H1 (cell line): Measurements from ENCODE around the gene PLEK. TPM values are rescaled to one million over a fixed set of nuclear protein-coding genes. Genes with fewer than 3 reads are reported as not detected.

ENCODE experiments used
- CTCF ChIA-PET: fragments of 300-600 bp; sonication (Branson Sonifier 250); formaldehyde crosslinking; loops from one replicate; lab custom pipeline; 2021; ENCODE audit not compliant: partially characterized antibody; lab: Charles Lee
- POLR2A ChIA-PET: fragments of 300-600 bp; sonication (Branson Sonifier 250); formaldehyde crosslinking; loops from one replicate; lab custom pipeline; 2021; ENCODE audit warnings: inconsistent platforms; ENCODE audit not compliant: partially characterized antibody; lab: Charles Lee
- DNase-seq, 2 experiments: peaks; one replicate each; pipeline versions ENCODE4 v3.0.0 to v3.0.0-alpha.2; 2010 to 2022; ENCODE audit warnings: low spot score in 2 of 2, low read depth in 1 of 2, mixed read lengths in 1 of 2
- FAIRE-seq: peaks from 2 replicates; lab custom pipeline; 2011; peaks lifted over from hg19 to GRCh38; lab: Jason Lieb, UNC
- H2AFZ ChIP-seq: 2 replicates; pipeline ENCODE4 v1.8.1; 2012; ENCODE audit warnings: low read length, inconsistent platforms
- H2AK5ac ChIP-seq: 2 replicates; pipeline ENCODE4 v1.6.1; 2013; ENCODE audit warnings: low read depth, low read length
- H2BK120ac ChIP-seq: replicated peaks from 2 replicates; pipeline ENCODE3; 2013; ENCODE audit warnings: low read depth, low read length, inconsistent platforms
- H2BK12ac ChIP-seq: 2 replicates; pipeline ENCODE4 v1.6.1; 2013; ENCODE audit warnings: low read depth, low read length
- H2BK15ac ChIP-seq: 2 replicates; pipeline ENCODE4 v1.6.1; 2013; ENCODE audit warnings: low read length
- H2BK20ac ChIP-seq: 2 replicates; pipeline ENCODE4 v1.6.1; 2013; ENCODE audit warnings: low read length
- H2BK5ac ChIP-seq: 2 replicates; pipeline ENCODE4 v1.6.1; 2013; ENCODE audit warnings: low read depth, low read length
- H3K14ac ChIP-seq: 2 replicates; pipeline ENCODE4 v1.6.1; 2013; ENCODE audit warnings: inconsistent platforms; ENCODE audit not compliant: insufficient read length
- H3K18ac ChIP-seq: 2 replicates; pipeline ENCODE4 v1.6.1; 2013; ENCODE audit warnings: low read length; ENCODE audit errors: extremely low read depth
- H3K23ac ChIP-seq: 2 replicates; pipeline ENCODE4 v1.6.1; 2013; ENCODE audit warnings: inconsistent platforms; ENCODE audit not compliant: insufficient read length
- H3K23me2 ChIP-seq: 2 replicates; pipeline ENCODE4 v1.6.1; 2013; ENCODE audit warnings: low read depth, low read length
- H3K27ac ChIP-seq: 2 replicates; pipeline ENCODE4 v1.6.1; 2011; ENCODE audit warnings: low read depth, low read length, inconsistent platforms
- H3K27me3 ChIP-seq, 4 experiments: replicated peaks in 1 of 4; 1 replicate in 1 of 4; 2 replicates in 3 of 4; pipeline versions ENCODE4 v1.6.1 to v1.8.1; 2011 to 2013; ENCODE audit warnings: low read length in 3 of 4, mild to moderate bottlenecking in 3 of 4, inconsistent platforms in 2 of 4, mixed read lengths in 2 of 4, moderate library complexity in 1 of 4; ENCODE audit not compliant: control insufficient read depth in 3 of 4, insufficient read depth in 3 of 4; ENCODE audit errors: extremely low read depth in 1 of 4
- H3K36me3 ChIP-seq, 4 experiments: 2 replicates each; pipeline versions ENCODE4 v1.6.1 to v1.8.1; 2011 to 2013; ENCODE audit warnings: mild to moderate bottlenecking in 4 of 4, low read length in 3 of 4, moderate library complexity in 2 of 4, control low read depth in 1 of 4, inconsistent platforms in 1 of 4; ENCODE audit not compliant: insufficient read depth in 4 of 4, control insufficient read depth in 2 of 4
- H3K4ac ChIP-seq: replicated peaks from 2 replicates; pipeline ENCODE3; 2013; ENCODE audit warnings: low read length, low read depth, mixed read lengths, inconsistent platforms; ENCODE audit not compliant: insufficient read length
- H3K4me1 ChIP-seq, 4 experiments: replicated peaks in 1 of 4; 1 replicate in 1 of 4; 2 replicates in 3 of 4; pipeline versions ENCODE4 v1.6.1 to v1.8.1; 2011 to 2013; ENCODE audit warnings: low read length in 3 of 4, inconsistent platforms in 2 of 4, mixed read lengths in 1 of 4; ENCODE audit not compliant: insufficient read depth in 4 of 4, control insufficient read depth in 3 of 4
- H3K4me2 ChIP-seq, 2 experiments: 2 replicates each; pipeline versions ENCODE4 v1.6.1 to v1.8.1; 2011 to 2013; ENCODE audit warnings: low read depth in 2 of 2, low read length in 2 of 2, control low read depth in 1 of 2, inconsistent platforms in 1 of 2, mild to moderate bottlenecking in 1 of 2; ENCODE audit not compliant: insufficient read depth in 1 of 2
- H3K4me3 ChIP-seq, 4 experiments: fragments of 200-600, 300-600 bp in 1 of 4; sonication (generic), shearing (Covaris generic), sonication (Bioruptor Twin) in 1 of 4; 2 replicates each; pipeline versions ENCODE4 v1.5.1 to v1.8.1; 2011 to 2016; ENCODE audit warnings: low read length in 4 of 4, low read depth in 3 of 4, control low read depth in 2 of 4, inconsistent platforms in 2 of 4, mild to moderate bottlenecking in 2 of 4, mixed read lengths in 1 of 4, moderate library complexity in 1 of 4; ENCODE audit not compliant: insufficient read depth in 2 of 4; ENCODE audit errors: extremely low read depth in 1 of 4
- H3K56ac ChIP-seq: replicated peaks from 2 replicates; pipeline ENCODE3; 2013; ENCODE audit warnings: low read depth, mild to moderate bottlenecking, mixed read lengths, low read length, inconsistent platforms; ENCODE audit not compliant: insufficient read length
- H3K79me1 ChIP-seq: 2 replicates; pipeline ENCODE4 v1.6.1; 2013; ENCODE audit warnings: low read depth, low read length, control low read depth
- H3K79me2 ChIP-seq, 2 experiments: 2 replicates each; pipeline versions ENCODE4 v1.6.1 to v1.8.1; 2012 to 2013; ENCODE audit warnings: low read length in 2 of 2, mild to moderate bottlenecking in 2 of 2, inconsistent platforms in 1 of 2; ENCODE audit not compliant: insufficient read depth in 2 of 2, control insufficient read depth in 1 of 2
- H3K9ac ChIP-seq, 4 experiments: replicated peaks in 1 of 4; 1 replicate in 1 of 4; 2 replicates in 3 of 4; pipeline versions ENCODE4 v1.6.1 to v1.8.1; 2011 to 2013; ENCODE audit warnings: low read depth in 3 of 4, low read length in 3 of 4, control low read depth in 2 of 4, mild to moderate bottlenecking in 2 of 4, moderate library complexity in 2 of 4, inconsistent platforms in 1 of 4; ENCODE audit errors: extremely low read depth in 1 of 4
- H3K9me3 ChIP-seq, 2 experiments: 2 replicates each; pipeline versions ENCODE4 v1.6.1 to v1.8.1; 2012 to 2013; ENCODE audit warnings: mild to moderate bottlenecking in 2 of 2, moderate library complexity in 2 of 2, control low read depth in 1 of 2, inconsistent platforms in 1 of 2, low read depth in 1 of 2, low read length in 1 of 2, mixed read lengths in 1 of 2; ENCODE audit not compliant: insufficient read depth in 2 of 2
- H4K20me1 ChIP-seq, 2 experiments: replicated peaks in 1 of 2; 2 replicates each; pipeline versions ENCODE3 to v1.8.1; 2011 to 2013; ENCODE audit warnings: inconsistent platforms in 2 of 2, low read length in 2 of 2, mild to moderate bottlenecking in 1 of 2; ENCODE audit not compliant: insufficient read depth in 2 of 2, control insufficient read depth in 1 of 2
- H4K5ac ChIP-seq: 2 replicates; pipeline ENCODE4 v1.6.1; 2013; ENCODE audit warnings: low read length, low read depth, mixed read lengths, inconsistent platforms; ENCODE audit not compliant: insufficient read length
- H4K8ac ChIP-seq: 2 replicates; pipeline ENCODE4 v1.8.0; 2013; ENCODE audit warnings: mild to moderate bottlenecking, moderate library complexity, low read length, inconsistent platforms; ENCODE audit not compliant: insufficient read depth; ENCODE audit errors: extremely low read depth
- H4K91ac ChIP-seq: replicated peaks from 2 replicates; pipeline ENCODE3; 2013; ENCODE audit warnings: low read length, mixed read lengths, inconsistent platforms; ENCODE audit not compliant: insufficient read length
- CBX5 ChIP-seq: fragments of 300-800, 300-1000 bp; sonication (generic); IDR thresholded peaks from 2 replicates; pipeline ENCODE4 v1.7.1; 2016; ENCODE audit warnings: antibody characterized with exemption, low read length, low read depth
- CREB1 ChIP-seq: IDR thresholded peaks from 2 replicates; pipeline ENCODE4 v1.6.1; 2012; ENCODE audit warnings: inconsistent platforms
- EP300 ChIP-seq, 2 experiments: IDR thresholded peaks; 1 replicate in 1 of 2; 2 replicates in 1 of 2; pipeline ENCODE4 v1.6.1; 2011 to 2012; ENCODE audit warnings: low read depth in 2 of 2, low read length in 2 of 2, mild to moderate bottlenecking in 2 of 2, borderline replicate concordance in 1 of 2, inconsistent platforms in 1 of 2, moderate library complexity in 1 of 2
- HDAC6 ChIP-seq: IDR thresholded peaks from one replicate; pipeline ENCODE4 v1.7.1; 2012; ENCODE audit warnings: low read depth, mild to moderate bottlenecking, inconsistent platforms, low read length, moderate library complexity
- RNF2 ChIP-seq: fragments of 200-900, 300-1000 bp; sonication (generic); IDR thresholded peaks from 2 replicates; pipeline ENCODE4 v1.7.1; 2016; ENCODE audit warnings: borderline replicate concordance, low read depth, mild to moderate bottlenecking, antibody characterized with exemption, low read length; ENCODE audit not compliant: poor library complexity, severe bottlenecking; ENCODE audit errors: missing control alignments
- SP2 ChIP-seq: IDR thresholded peaks from 2 replicates; pipeline ENCODE4 v1.6.1; 2012; ENCODE audit warnings: mild to moderate bottlenecking, low read length, inconsistent platforms
- SRF ChIP-seq: IDR thresholded peaks from 2 replicates; pipeline ENCODE4 v1.6.1; 2011; ENCODE audit warnings: mild to moderate bottlenecking, low read depth, low read length, moderate library complexity
- ZNF274 ChIP-seq: IDR thresholded peaks from 2 replicates; pipeline ENCODE4 v1.7.0; 2012; ENCODE audit warnings: low read length, borderline replicate concordance; ENCODE audit errors: extremely low read depth
- WGBS, 2 experiments: shearing (Covaris generic) in 1 of 2; methylation state at CpG; one replicate each; pipeline versions ENCODE4 v1.1.6 to v1.1.7; 2013 to 2015; ENCODE audit warnings: low lambda C conversion rate in 2 of 2, mixed read lengths in 2 of 2, inconsistent platforms in 1 of 2, low coverage in 1 of 2, missing lambda C conversion rate in 1 of 2; ENCODE audit not compliant: insufficient replicate concordance in 2 of 2, insufficient coverage in 1 of 2, insufficient read length in 1 of 2; ENCODE audit errors: extremely low coverage in 1 of 2, missing lambda C conversion rate in 1 of 2; 5-methylcytosine and 5-hydroxymethylcytosine counted together
- polyA plus RNA-seq, 7 experiments: library from polyadenylated mRNA; depleted of rRNA in 3 of 7; stranded (reverse) in 5 of 7; unstranded in 2 of 7; fragments of >200 nt in 5 of 7; fragments of 200-250 nt in 2 of 7; gene quantifications; 1 replicate in 5 of 7; 2 replicates in 1 of 7; 4 replicates in 1 of 7; pipeline versions ENCODE4 v1.2.1 to v1.2.3, GENCODE V29; 2011 to 2013; ENCODE audit warnings: missing spikeins in 2 of 7, mixed read lengths in 2 of 7
- total RNA-seq: library from RNA; stranded (reverse); fragmentation: NEBNext Ultra II Directional; extraction: Animal tissue kit (Norgen Biotek cat#: 25700); gene quantifications from 2 replicates; pipeline ENCODE4 v1.2.1, GENCODE V29; 2021
- TF ChIP-seq, protein P1 (sequence below), 3 experiments: IDR thresholded peaks; 1 replicate in 2 of 3; 2 replicates in 1 of 3; pipeline versions ENCODE4 v1.5.1 to v1.6.1; 2011; ENCODE audit warnings: low read length in 3 of 3, mild to moderate bottlenecking in 3 of 3, inconsistent platforms in 2 of 3, low read depth in 1 of 3, moderate library complexity in 1 of 3; ENCODE audit not compliant: insufficient read depth in 1 of 3; ENCODE audit errors: control extremely low read depth in 1 of 3

Gene PLEK
- total and polyA plus RNA-seq, 2 of the 8 experiments (the other 6 are each of a cell fraction or from before 2014, with no cell fraction given): not detected

DNA sequence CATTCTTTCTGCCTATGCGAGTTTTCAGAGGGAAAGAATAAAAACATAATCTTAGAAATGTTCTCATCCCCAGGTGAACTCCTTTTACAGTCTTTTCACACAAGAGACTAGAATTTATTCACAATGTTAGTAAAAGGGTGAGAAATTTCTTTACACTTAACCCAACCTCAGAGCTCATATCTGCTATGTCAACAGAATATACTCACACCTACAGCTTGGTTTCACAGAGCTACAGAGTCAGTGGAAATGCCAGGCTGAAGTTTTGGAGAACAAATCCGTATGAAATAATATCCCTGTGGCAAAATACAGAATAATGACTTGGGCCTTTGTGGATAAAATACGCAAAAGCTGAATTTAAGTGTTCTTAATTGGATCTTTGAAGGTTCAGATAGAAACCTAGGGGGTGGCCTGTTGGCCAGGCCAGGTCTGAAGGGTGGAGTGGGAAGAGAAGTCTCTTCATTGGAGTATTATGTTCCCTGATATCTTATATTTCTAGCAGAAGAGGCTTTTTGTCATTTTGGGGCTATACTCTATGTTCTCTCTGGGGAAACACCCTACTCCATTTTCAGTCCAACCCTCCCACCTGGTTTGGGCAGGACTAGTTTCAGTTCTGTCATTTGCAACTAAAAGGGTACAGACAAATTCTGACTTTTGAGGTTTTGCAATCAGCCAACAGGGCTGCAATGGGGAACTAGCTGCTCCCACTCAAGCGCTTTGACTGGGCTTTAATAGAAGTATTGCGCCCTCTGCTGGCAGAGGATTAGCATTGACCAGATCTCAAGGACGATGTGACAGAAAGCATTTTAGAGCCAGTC lies 76.3 kb downstream of the PLEK start:
- Histone ChIP-seq H3K23ac (no peak overlapping the region), H3K4me1 (no peaks in the 10 kb centered on the region), H2AFZ (peak overlapping the region; percentile 86), H3K27me3 (no peaks in the 10 kb centered on the region), H3K4ac (no peak overlapping the region), H4K8ac (no peak overlapping the region), H3K36me3 (no peaks in the 10 kb centered on the region), H4K91ac (no peak overlapping the region), H2BK120ac (no peak overlapping the region), H2BK15ac (no peak overlapping the region), H4K5ac (no peak overlapping the region), H3K23me2 (no peaks in the 10 kb centered on the region), H3K14ac (no peak overlapping the region), H2BK20ac (no peak overlapping the region), H4K20me1 (no peaks in the 10 kb centered on the region), H2BK5ac (no peak overlapping the region), H3K4me3 (no peak overlapping the region), H3K79me1 (no peaks in the 10 kb centered on the region), H3K9ac (no peak overlapping the region), H3K4me2 (no peak overlapping the region), H3K79me2 (no peaks in the 10 kb centered on the region), H3K27ac (no peak overlapping the region), H3K9me3 (no peaks in the 10 kb centered on the region), H2AK5ac (no peak overlapping the region), H3K56ac (no peak overlapping the region), H3K18ac (no peak overlapping the region), H2BK12ac (no peak overlapping the region)
- WGBS, 2 experiments: 42% methylated on average over 6 of the region's 6 CpGs; no CpG with 5 or more reads in 1 of the 2 experiments
- DNase-seq (peak; percentile 29 to 79), FAIRE-seq (peak; percentile 98)
- CTCF ChIA-PET: interaction anchor here (0.6 to 6.1 kb wide), 33 partner anchors 8 to 323 kb away, joined by 3 to 51 read pairs (median 5); partner anchors contain the start of genes APLF, FBXO48 and PLEK
- POLR2A ChIA-PET: interaction anchor here (1.1 kb wide), 1 partner anchor 22 kb away, joined by 3 read pairs; no protein-coding TSS in a partner anchor
- TF ChIP-seq CBX5 (no peak), EP300 (IDR thresholded peaks at IDR 0.05; ENCODE audit: borderline replicate concordance in 1 of 2, low read depth in 2 of 2, low read length in 2 of 2) (no peak), ZNF274 (no peak), SP2 (no peak), RNF2 (no peak), HDAC6 (no peak), SRF (no peak), CREB1 (0 out of 2 replicates have a peak, but pooled peaks have one; percentile 14)
- TF ChIP-seq, protein P1, sequence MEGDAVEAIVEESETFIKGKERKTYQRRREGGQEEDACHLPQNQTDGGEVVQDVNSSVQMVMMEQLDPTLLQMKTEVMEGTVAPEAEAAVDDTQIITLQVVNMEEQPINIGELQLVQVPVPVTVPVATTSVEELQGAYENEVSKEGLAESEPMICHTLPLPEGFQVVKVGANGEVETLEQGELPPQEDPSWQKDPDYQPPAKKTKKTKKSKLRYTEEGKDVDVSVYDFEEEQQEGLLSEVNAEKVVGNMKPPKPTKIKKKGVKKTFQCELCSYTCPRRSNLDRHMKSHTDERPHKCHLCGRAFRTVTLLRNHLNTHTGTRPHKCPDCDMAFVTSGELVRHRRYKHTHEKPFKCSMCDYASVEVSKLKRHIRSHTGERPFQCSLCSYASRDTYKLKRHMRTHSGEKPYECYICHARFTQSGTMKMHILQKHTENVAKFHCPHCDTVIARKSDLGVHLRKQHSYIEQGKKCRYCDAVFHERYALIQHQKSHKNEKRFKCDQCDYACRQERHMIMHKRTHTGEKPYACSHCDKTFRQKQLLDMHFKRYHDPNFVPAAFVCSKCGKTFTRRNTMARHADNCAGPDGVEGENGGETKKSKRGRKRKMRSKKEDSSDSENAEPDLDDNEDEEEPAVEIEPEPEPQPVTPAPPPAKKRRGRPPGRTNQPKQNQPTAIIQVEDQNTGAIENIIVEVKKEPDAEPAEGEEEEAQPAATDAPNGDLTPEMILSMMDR (IDR thresholded peaks at IDR 0.05; ENCODE audit: control extremely low read depth in 1 of 3, insufficient read depth in 1 of 3, low read depth in 1 of 3, low read length in 3 of 3): peak; percentile 46 to 98 (median 92)
